ENCODE data around the gene CTNNBL1.

GRCh38 chr20:37848706-37849105 lies 154.9 kb downstream of the CTNNBL1 start:
- no peak for TF ChIP-seq POLR2A (IDR thresholded peaks at IDR 0.05)
- no peak for TF ChIP-seq CTCF (IDR thresholded peaks at IDR 0.05)

Measured in testis (tissue), 2 donors.